ENCODE measurements around the gene NR2C1. TPM values are rescaled to one million over a fixed set of nuclear protein-coding genes. Genes with fewer than 3 reads are reported as not detected.
A peak's percentile ranks its signal among the peaks of the same experiment; 100 is the strongest.

The NR2C1 gene
- total RNA-seq, 1 donor from 2014 or later = 37.0 TPM

- DNase-seq (peak; percentile 98), ATAC-seq (peak; percentile 100)
- intact Hi-C loops (cut with DNase I) = no loop called here
- H3K9me3 ChIP-seq = peaks cover 6% of the 10 kb centered on the region
- peak within 1 kb of the TSS; percentile 87 for H3K4me3 ChIP-seq
- H3K27ac ChIP-seq = peak within 1 kb of the TSS; percentile 81
- H3K4me1 ChIP-seq = peaks cover 16% of the 10 kb centered on the region
- no peaks in the 10 kb centered on the region for H3K27me3 ChIP-seq
- TF ChIP-seq CTCF (IDR thresholded peaks at IDR 0.05) = no peak
- peaks cover 13% of the 10 kb centered on the region for H3K36me3 ChIP-seq
Observed at GRCh38 chr12:95003213-95003920, 70.1 kb downstream of the NR2C1 start, which contains the start of gene NDUFA12. Gene NDUFA12 (minus strand): TSS chr12:95003697. CDS start chr12:95003680, 17 bp downstream.

DNA sequence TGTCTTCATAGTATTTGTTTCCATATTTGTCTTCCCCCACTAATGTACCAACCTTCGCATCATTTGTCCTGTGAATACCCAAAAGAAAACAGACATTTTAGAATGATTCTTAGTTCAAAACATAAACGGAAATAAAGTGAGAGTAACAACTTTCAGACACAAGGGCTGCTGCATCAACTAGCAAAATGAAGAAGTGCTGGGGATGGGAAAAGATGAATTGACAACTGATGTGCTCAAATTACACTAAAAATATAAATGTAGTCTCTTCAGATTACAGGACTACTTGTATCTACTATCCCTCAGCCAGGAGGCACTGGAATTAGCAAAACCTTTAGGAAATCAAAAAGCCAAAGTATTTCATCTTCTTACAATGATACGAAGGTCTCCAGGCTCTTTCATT lies 70.7 kb downstream of the NR2C1 start:
- Histone ChIP-seq H3K36me3 (peaks cover 13% of the 10 kb centered on the region), H3K4me1 (peaks cover 16% of the 10 kb centered on the region), H3K4me3 (peak overlapping the region; percentile 87), H3K27ac (peak overlapping the region; percentile 81), H3K27me3 (no peaks in the 10 kb centered on the region), H3K9me3 (no peaks in the 10 kb centered on the region)
- ATAC-seq (no peak), DNase-seq (no peak)
- no peak for TF ChIP-seq CTCF (IDR thresholded peaks at IDR 0.05)
- intact Hi-C loops (cut with DNase I) = no loop called here

DNA sequence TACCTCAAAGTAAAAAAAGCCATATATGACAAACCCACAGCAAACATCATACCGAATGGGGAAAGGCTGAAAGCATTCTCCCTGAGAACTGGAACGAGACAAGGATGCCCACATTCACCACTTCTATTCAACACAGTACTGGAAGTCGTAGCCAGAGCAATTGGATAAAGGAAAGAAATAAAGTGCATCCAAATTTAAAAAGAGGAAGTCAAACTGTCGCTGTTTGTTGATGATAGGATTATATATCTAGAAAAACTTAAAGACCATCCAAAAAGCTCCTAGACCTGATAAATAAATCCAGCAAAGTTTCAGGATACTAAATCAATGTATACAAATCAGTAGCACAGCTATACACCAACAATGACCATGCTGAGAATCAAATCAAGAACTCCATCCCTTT lies 75.1 kb downstream of the NR2C1 start:
- peaks cover 38% of the 10 kb centered on the region for H3K36me3 ChIP-seq
- intact Hi-C loops (cut with DNase I) = no loop called here
- no peaks in the 10 kb centered on the region for H3K9me3 ChIP-seq
- no peak for DNase-seq
- no peak overlapping the region for H3K4me3 ChIP-seq
- peaks cover 16% of the 10 kb centered on the region for H3K4me1 ChIP-seq
- H3K27me3 ChIP-seq = no peaks in the 10 kb centered on the region
- no peak overlapping the region for H3K27ac ChIP-seq
- ATAC-seq = no peak
- no peak for TF ChIP-seq CTCF (IDR thresholded peaks at IDR 0.05)

DNA sequence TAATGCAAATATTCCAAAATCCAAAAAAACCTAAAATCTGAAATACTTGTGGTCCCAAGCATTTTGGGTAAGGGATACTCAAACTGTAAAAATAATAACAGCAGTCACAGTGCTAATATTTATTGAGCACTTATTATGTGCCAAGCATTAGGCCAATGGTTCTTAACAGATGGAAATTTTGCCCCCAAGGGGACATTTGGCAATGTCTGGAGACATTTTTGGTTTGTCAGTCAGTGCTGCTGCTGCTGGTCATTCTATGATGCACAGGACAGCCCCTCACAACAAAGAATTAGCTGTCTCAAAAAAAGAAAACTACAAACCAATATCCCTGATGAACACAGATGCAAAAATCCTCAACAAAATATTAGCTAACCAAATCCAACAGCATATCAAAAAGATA lies 75.7 kb downstream of the NR2C1 start:
- H3K4me3 ChIP-seq = no peak overlapping the region
- no peak for TF ChIP-seq CTCF (IDR thresholded peaks at IDR 0.05)
- H3K27me3 ChIP-seq = no peaks in the 10 kb centered on the region
- DNase-seq (no peak), ATAC-seq (no peak)
- H3K27ac ChIP-seq = no peak overlapping the region
- H3K4me1 ChIP-seq = peaks cover 15% of the 10 kb centered on the region
- H3K36me3 ChIP-seq = peaks cover 44% of the 10 kb centered on the region
- no peaks in the 10 kb centered on the region for H3K9me3 ChIP-seq
- intact Hi-C loops (cut with DNase I) = no loop called here

DNA sequence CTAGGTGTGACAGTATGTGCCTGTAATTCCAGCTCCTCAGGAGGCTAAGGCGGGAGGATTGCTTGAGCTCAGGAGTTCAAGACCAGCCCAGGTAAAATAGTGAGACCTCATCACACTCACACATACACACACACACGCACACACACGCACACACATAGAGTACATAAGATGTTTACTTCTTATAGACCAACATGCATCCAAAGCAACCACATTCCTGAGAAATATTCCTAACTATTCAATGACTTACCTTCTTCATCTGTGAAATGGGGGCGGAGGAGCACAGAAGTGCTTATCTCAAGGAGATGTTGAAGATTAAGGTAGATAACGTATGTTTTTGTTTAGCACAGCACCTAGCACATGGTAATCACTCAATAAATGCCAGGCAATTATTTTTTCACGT lies 76.4 kb downstream of the NR2C1 start:
- Histone ChIP-seq H3K4me1 (peaks cover 10% of the 10 kb centered on the region), H3K36me3 (peaks cover 51% of the 10 kb centered on the region), H3K27ac (no peak overlapping the region), H3K9me3 (no peaks in the 10 kb centered on the region), H3K27me3 (no peaks in the 10 kb centered on the region), H3K4me3 (no peak overlapping the region)
- intact Hi-C loops (cut with DNase I) = no loop called here
- no peak for TF ChIP-seq CTCF (IDR thresholded peaks at IDR 0.05)
- DNase-seq (no peak), ATAC-seq (no peak)

Data from upper lobe of right lung (tissue), 1 donor.